Measurements from ENCODE around the gene ZCWPW1. TPM values are rescaled to one million over a fixed set of nuclear protein-coding genes. Genes with fewer than 3 reads are reported as not detected.

The ZCWPW1 gene
- total RNA-seq, 2 experiments from 2014 or later, result 4.1 to 10.8 TPM

GRCh38 chr7:100465702-100466311, 37.3 kb upstream of the ZCWPW1 start:
- H4K20me1 ChIP-seq (ENCODE audit: insufficient read depth, low read length), result no peaks in the 10 kb centered on the region
- H3K4me1 ChIP-seq (ENCODE audit: insufficient read depth, low read length, poor library complexity, severe bottlenecking), result peaks cover 5% of the 10 kb centered on the region
- BruUV-seq (replicated peaks), result no TSS peak
- H3K4me3 ChIP-seq (ENCODE audit: low read depth, low read length, poor library complexity, severe bottlenecking), result no peak overlapping the region
- no peaks in the 10 kb centered on the region for H3K9me2 ChIP-seq (ENCODE audit: insufficient read depth, low read length)
- DNase-seq (ENCODE audit: low spot score), result peak; percentile 22
- CTCF ChIA-PET (ENCODE audit: unreplicated experiment), result interaction anchor here (1.0 kb wide), 1 partner anchor 120 kb away, joined by 4 read pairs; the partner anchor contains the start of genes FBXO24 and LRCH4
- POLR2A ChIA-PET, result interaction anchor here (1.1 kb wide), 1 partner anchor 14 kb away, joined by 4 read pairs; no protein-coding TSS in a partner anchor
- no peak overlapping the region for H3K27ac ChIP-seq (ENCODE audit: low read depth, low read length, poor library complexity, severe bottlenecking)
- no peaks in the 10 kb centered on the region for H3K79me2 ChIP-seq (ENCODE audit: insufficient read depth, low read depth, low read length)
- H3K9me3 ChIP-seq (ENCODE audit: low read length), result no peaks in the 10 kb centered on the region
- no peak for TF ChIP-seq EZH2phosphoT487 (IDR thresholded peaks at IDR 0.05; ENCODE audit: borderline replicate concordance, low read depth, low read length)
- TF ChIP-seq CTCF (conservative IDR thresholded peaks at IDR 0.05; ENCODE audit: low read length), result peak; percentile 53
- intact Hi-C loops (cut with micrococcal nuclease; ENCODE audit: unreplicated experiment), result no loop called here
- peaks cover 19% of the 10 kb centered on the region; the same call in 1 of the 2 replicates for H3K36me3 ChIP-seq (ENCODE audit: insufficient read depth, low read length)
- no peak overlapping the region for H2AFZ ChIP-seq (ENCODE audit: low read length)
- H3K4me2 ChIP-seq (ENCODE audit: low read length), result no peak overlapping the region

- no peaks in the 10 kb centered on the region for H3K79me2 ChIP-seq (ENCODE audit: insufficient read depth, low read depth, low read length)
- H3K4me2 ChIP-seq (ENCODE audit: low read length), result no peak overlapping the region
- no peak overlapping the region for H3K4me3 ChIP-seq (ENCODE audit: low read depth, low read length, poor library complexity, severe bottlenecking)
- no peaks in the 10 kb centered on the region for H4K20me1 ChIP-seq (ENCODE audit: insufficient read depth, low read length)
- POLR2A ChIA-PET, result interaction anchor here (1.1 kb wide), 1 partner anchor 14 kb away, joined by 4 read pairs; no protein-coding TSS in a partner anchor
- TF ChIP-seq EZH2phosphoT487 (IDR thresholded peaks at IDR 0.05; ENCODE audit: borderline replicate concordance, low read depth, low read length) (no peak), CTCF (conservative IDR thresholded peaks at IDR 0.05; ENCODE audit: low read length) (no peak)
- H3K9me3 ChIP-seq (ENCODE audit: low read length), result no peaks in the 10 kb centered on the region
- peaks cover 23% of the 10 kb centered on the region for H3K36me3 ChIP-seq (ENCODE audit: insufficient read depth, low read length)
- no peak overlapping the region for H3K27ac ChIP-seq (ENCODE audit: low read depth, low read length, poor library complexity, severe bottlenecking)
- H3K9me2 ChIP-seq (ENCODE audit: insufficient read depth, low read length), result no peaks in the 10 kb centered on the region
- peaks cover 5% of the 10 kb centered on the region for H3K4me1 ChIP-seq (ENCODE audit: insufficient read depth, low read length, poor library complexity, severe bottlenecking)
- CTCF ChIA-PET (ENCODE audit: unreplicated experiment), result interaction anchor here (1.0 kb wide), 1 partner anchor 121 kb away, joined by 4 read pairs; the partner anchor contains the start of genes FBXO24 and LRCH4
- no TSS peak for BruUV-seq (replicated peaks)
- H2AFZ ChIP-seq (ENCODE audit: low read length), result no peak overlapping the region
- DNase-seq (ENCODE audit: low spot score), result no peak
- intact Hi-C loops (cut with micrococcal nuclease; ENCODE audit: unreplicated experiment), result no loop called here
Observed at GRCh38 chr7:100465299-100465698, 36.8 kb upstream of the ZCWPW1 start.

GRCh38 chr7:100464791-100465190, 36.3 kb upstream of the ZCWPW1 start:
- peaks cover 5% of the 10 kb centered on the region for H3K4me1 ChIP-seq (ENCODE audit: insufficient read depth, low read length, poor library complexity, severe bottlenecking)
- intact Hi-C loops (cut with micrococcal nuclease; ENCODE audit: unreplicated experiment), result no loop called here
- ChIA-PET CTCF (ENCODE audit: unreplicated experiment) (no interaction called here), POLR2A (interaction anchor here (0.6 to 1.1 kb wide), 3 partner anchors 15 to 110 kb away, joined by 3 to 4 read pairs (median 3); no protein-coding TSS in a partner anchor)
- no peak overlapping the region for H3K27ac ChIP-seq (ENCODE audit: low read depth, low read length, poor library complexity, severe bottlenecking)
- DNase-seq (ENCODE audit: low spot score), result no peak
- peaks cover 26% of the 10 kb centered on the region for H3K36me3 ChIP-seq (ENCODE audit: insufficient read depth, low read length)
- TF ChIP-seq EZH2phosphoT487 (IDR thresholded peaks at IDR 0.05; ENCODE audit: borderline replicate concordance, low read depth, low read length) (no peak), CTCF (conservative IDR thresholded peaks at IDR 0.05; ENCODE audit: low read length) (no peak)
- BruUV-seq (replicated peaks), result no TSS peak
- H3K4me3 ChIP-seq (ENCODE audit: low read depth, low read length, poor library complexity, severe bottlenecking), result no peak overlapping the region
- no peaks in the 10 kb centered on the region for H3K9me2 ChIP-seq (ENCODE audit: insufficient read depth, low read length)
- H2AFZ ChIP-seq (ENCODE audit: low read length), result no peak overlapping the region
- H3K79me2 ChIP-seq (ENCODE audit: insufficient read depth, low read depth, low read length), result no peaks in the 10 kb centered on the region
- H4K20me1 ChIP-seq (ENCODE audit: insufficient read depth, low read length), result no peaks in the 10 kb centered on the region
- no peak overlapping the region for H3K4me2 ChIP-seq (ENCODE audit: low read length)
- no peaks in the 10 kb centered on the region for H3K9me3 ChIP-seq (ENCODE audit: low read length)
